Lung (tissue), 12 donors: ENCODE results near the gene IMMT. TPM values are rescaled to one million over a fixed set of nuclear protein-coding genes. Genes with fewer than 3 reads are reported as not detected.
A peak's percentile ranks its signal among the peaks of the same experiment; 100 is the strongest.

Experiments used
- ATAC-seq: fragments of 200-7000 bp; cut with Tn5 transposase; one replicate; pipeline ENCODE4 v1.9.1; 2020; ENCODE audit warnings: moderate number of reproducible peaks; ENCODE audit not compliant: insufficient read depth, low FRiP score
- DNase-seq, 3 donors: peaks; one replicate each; pipeline ENCODE4 v3.0.0-alpha.2; 2013 to 2017
- H3K27ac ChIP-seq, 2 donors: one replicate each; pipeline ENCODE4 v1.5.1; 2013; ENCODE audit warnings: mild to moderate bottlenecking in 2 of 2, moderate library complexity in 2 of 2, control low read depth in 1 of 2, inconsistent platforms in 1 of 2, low read depth in 1 of 2, low read length in 1 of 2
- H3K27me3 ChIP-seq, 3 donors: one replicate each; pipeline ENCODE4 v1.5.1; 2013; ENCODE audit warnings: low read length in 2 of 3; ENCODE audit not compliant: control insufficient read depth in 3 of 3, insufficient read depth in 3 of 3
- H3K36me3 ChIP-seq, 4 donors: one replicate each; pipeline ENCODE4 v1.5.1; 2013; ENCODE audit warnings: low read length in 4 of 4, mild to moderate bottlenecking in 1 of 4, moderate library complexity in 1 of 4; ENCODE audit not compliant: control insufficient read depth in 4 of 4, insufficient read depth in 4 of 4
- H3K4me1 ChIP-seq, 5 donors: one replicate each; pipeline ENCODE4 v1.5.1; 2013; ENCODE audit warnings: low read length in 5 of 5, mild to moderate bottlenecking in 2 of 5, moderate library complexity in 1 of 5; ENCODE audit not compliant: control insufficient read depth in 5 of 5, insufficient read depth in 5 of 5
- H3K4me3 ChIP-seq: one replicate; pipeline ENCODE4 v1.5.1; 2013; ENCODE audit warnings: mild to moderate bottlenecking, control low read depth, moderate library complexity
- H3K9ac ChIP-seq, 2 donors: one replicate each; pipeline ENCODE4 v1.5.1; 2013; ENCODE audit warnings: low read length in 2 of 2, control low read depth in 1 of 2; ENCODE audit not compliant: insufficient read depth in 1 of 2
- H3K9me3 ChIP-seq, 4 donors: one replicate each; pipeline ENCODE4 v1.5.1; 2013; ENCODE audit warnings: low read length in 3 of 4, mild to moderate bottlenecking in 1 of 4, moderate library complexity in 1 of 4; ENCODE audit not compliant: control insufficient read depth in 4 of 4, insufficient read depth in 3 of 4
- CTCF ChIP-seq: IDR thresholded peaks from 2 replicates; pipeline ENCODE4 v1.5.1; 2012; ENCODE audit warnings: mild to moderate bottlenecking; ENCODE audit errors: control extremely low read depth, extremely low read depth
- WGBS, 2 donors: extraction: QIAGEN DNeasy Blood & Tissue Kit; methylation state at CpG; one replicate each; pipeline ENCODE4 v1.1.7; 2013; 5-methylcytosine and 5-hydroxymethylcytosine counted together
- polyA plus RNA-seq, 2 donors: library from polyadenylated mRNA; stranded (reverse); fragments of 200-250 nt; gene quantifications; one replicate each; pipeline ENCODE4 v1.2.1, GENCODE V29; 2013
- total RNA-seq, 2 donors: library from RNA; depleted of rRNA in 1 of 2; stranded (reverse); fragments of >200 nt in 1 of 2; gene quantifications; one replicate each; pipeline ENCODE4 v1.2.1, GENCODE V29; 2014 to 2021
- donor health status: control.
- donor health status: control.
- donor health status: Bipolar disorder and iron deficiency.
- donor health status: healthy.
- donor health status: DM: yes; HTN: yes; CAD: no.

Gene IMMT
- total and polyA plus RNA-seq, 4 donors, result 22.8 to 63.4 (median 48.2) TPM

GRCh38 chr2:86211796-86212188, 16.5 kb upstream of the IMMT start:
- Histone ChIP-seq H3K4me3 (no peak overlapping the region), H3K9ac (no peak overlapping the region), H3K27me3 (no peaks in the 10 kb centered on the region)

GRCh38 chr2:86211033-86211795, 16.0 kb upstream of the IMMT start:
- no peak overlapping the region for H3K4me3 ChIP-seq
- no peaks in the 10 kb centered on the region for H3K27me3 ChIP-seq
- H3K27ac ChIP-seq, result no peak overlapping the region
- DNase-seq (peak in 1 of 3 donors; percentile 22), ATAC-seq (peak; percentile 68)
- 74 to 93% methylated on average over 2 of the region's 2 CpGs for WGBS, 2 donors
- peaks cover 16 to 57% (median 35%) of the 10 kb centered on the region in 4 donors for H3K36me3 ChIP-seq
- no peaks in the 10 kb centered on the region for H3K9me3 ChIP-seq
- H3K9ac ChIP-seq, result no peak overlapping the region
- TF ChIP-seq CTCF, result no peak
- H3K4me1 ChIP-seq, result peaks cover 0 to 14% (median 0%) of the 10 kb centered on the region in 5 donors

More at GRCh38 chr2:86211796-86212188, 16.5 kb upstream of the IMMT start:
- TF ChIP-seq CTCF, result no peak
- DNase-seq, result no peak
- WGBS, 2 donors, result 68 to 82% methylated on average over 2 of the region's 2 CpGs
- Histone ChIP-seq H3K4me1 (peaks cover 0 to 18% (median 0%) of the 10 kb centered on the region in 5 donors), H3K27ac (no peak overlapping the region), H3K9me3 (no peaks in the 10 kb centered on the region), H3K36me3 (peaks cover 11 to 52% (median 30%) of the 10 kb centered on the region in 4 donors)
- no peak for ATAC-seq

- no peak overlapping the region for H3K9ac ChIP-seq
- 91 to 96% methylated on average over 7 of the region's 7 CpGs for WGBS, 2 donors
Measured at GRCh38 chr2:86204458-86204857, 9.2 kb upstream of the IMMT start.

More at GRCh38 chr2:86204458-86204857, 9.2 kb upstream of the IMMT start:
- ATAC-seq, result no peak
- no peak for DNase-seq
- peaks cover 0 to 17% (median 8%) of the 10 kb centered on the region in 5 donors for H3K4me1 ChIP-seq
- no peak overlapping the region for H3K27ac ChIP-seq
- TF ChIP-seq CTCF, result no peak
- H3K36me3 ChIP-seq, result peaks cover 12 to 27% (median 14%) of the 10 kb centered on the region in 4 donors
- no peaks in the 10 kb centered on the region for H3K9me3 ChIP-seq
- H3K4me3 ChIP-seq, result no peak overlapping the region
- no peaks in the 10 kb centered on the region for H3K27me3 ChIP-seq
